Right renal pelvis (tissue), 4 donors: ENCODE data around the gene CACNA2D4. TPM values are rescaled to one million over a fixed set of nuclear protein-coding genes. Genes with fewer than 3 reads are reported as not detected.

Experiments
- DNase-seq, 4 donors: peaks; one replicate each; pipeline ENCODE4 v3.0.0-alpha.2; 2013; ENCODE audit warnings: low read depth in 4 of 4, low spot score in 3 of 4, missing footprints in 1 of 4
- polyA plus RNA-seq, 4 donors: library from polyadenylated mRNA; unstranded; fragments of 120-200 nt; gene quantifications; one replicate each; pipeline ENCODE4 v1.2.1, GENCODE V29; 2013; ENCODE audit not compliant: insufficient read length in 4 of 4

Gene CACNA2D4
- polyA plus RNA-seq, 4 donors, result 1.9 to 3.0 (median 2.3) TPM

DNA sequence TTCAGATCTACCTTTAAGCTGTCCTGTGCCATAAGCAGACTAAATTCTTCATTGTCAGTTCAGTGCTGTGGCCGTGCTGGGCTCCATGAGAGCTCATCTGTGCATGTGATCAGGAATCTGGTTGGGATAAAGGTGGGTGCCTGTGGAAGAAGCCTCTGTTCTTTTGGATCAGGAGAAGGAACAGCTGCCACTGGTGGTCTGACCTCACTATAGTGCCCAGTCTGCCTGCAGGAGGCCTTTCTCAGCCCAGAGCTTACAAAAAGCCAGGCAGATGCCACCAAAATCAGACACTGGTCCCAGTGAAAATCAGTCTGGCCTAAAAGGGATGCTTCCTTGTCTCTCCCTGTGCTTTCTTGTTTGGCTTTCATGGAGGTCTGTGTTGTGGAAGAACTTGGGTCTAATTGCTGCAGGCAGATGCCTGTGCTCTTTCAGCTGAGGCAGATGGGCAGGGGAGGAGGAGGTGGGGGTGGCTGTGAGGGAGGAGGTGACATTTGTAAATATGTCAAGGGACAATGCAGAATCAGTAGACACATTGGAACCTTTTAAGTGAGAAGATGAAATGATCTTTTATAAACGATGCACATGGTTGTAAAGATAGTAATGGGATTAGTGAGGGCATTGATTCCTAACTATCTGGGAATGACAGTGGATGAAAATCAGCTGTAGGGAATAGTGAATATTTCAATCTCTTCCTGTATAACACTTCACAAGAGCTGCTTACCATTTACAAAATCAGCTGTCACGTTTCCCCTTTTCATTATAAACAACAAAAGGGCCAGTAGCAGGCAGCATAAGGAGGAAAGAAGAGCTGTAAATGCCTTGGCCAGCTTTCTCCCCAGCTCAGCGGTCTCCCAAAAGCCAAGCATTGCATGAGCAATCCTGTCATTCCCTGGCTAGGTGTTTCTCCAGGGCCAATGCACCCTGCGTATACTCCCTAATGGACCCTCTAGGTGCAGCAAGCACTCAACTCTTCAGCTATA lies 44.6 kb downstream of the CACNA2D4 start:
- DNase-seq, result no peak

DNA sequence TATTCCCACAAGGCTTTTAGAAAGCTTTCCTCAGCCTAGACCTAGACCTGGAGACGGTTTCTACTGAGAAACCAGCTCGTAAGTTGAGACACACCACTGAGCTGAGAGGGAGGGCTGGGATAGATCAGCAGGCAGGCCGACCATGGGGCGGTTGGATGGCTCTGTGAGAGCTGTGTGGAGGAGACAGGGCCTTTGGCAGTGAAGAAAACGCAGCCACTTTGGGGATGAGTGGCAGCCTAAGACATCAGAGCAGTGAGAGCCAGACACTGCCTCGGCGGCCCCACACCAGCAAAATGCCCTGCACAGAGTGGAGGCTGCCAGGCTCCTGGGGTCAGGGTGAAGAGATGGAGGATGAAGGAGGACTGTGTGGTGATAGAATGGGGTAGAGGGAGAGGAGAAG lies 46.0 kb downstream of the CACNA2D4 start:
- no peak for DNase-seq

GRCh38 chr12:1872001-1872400 lies 46.5 kb downstream of the CACNA2D4 start:
- no peak for DNase-seq

DNA sequence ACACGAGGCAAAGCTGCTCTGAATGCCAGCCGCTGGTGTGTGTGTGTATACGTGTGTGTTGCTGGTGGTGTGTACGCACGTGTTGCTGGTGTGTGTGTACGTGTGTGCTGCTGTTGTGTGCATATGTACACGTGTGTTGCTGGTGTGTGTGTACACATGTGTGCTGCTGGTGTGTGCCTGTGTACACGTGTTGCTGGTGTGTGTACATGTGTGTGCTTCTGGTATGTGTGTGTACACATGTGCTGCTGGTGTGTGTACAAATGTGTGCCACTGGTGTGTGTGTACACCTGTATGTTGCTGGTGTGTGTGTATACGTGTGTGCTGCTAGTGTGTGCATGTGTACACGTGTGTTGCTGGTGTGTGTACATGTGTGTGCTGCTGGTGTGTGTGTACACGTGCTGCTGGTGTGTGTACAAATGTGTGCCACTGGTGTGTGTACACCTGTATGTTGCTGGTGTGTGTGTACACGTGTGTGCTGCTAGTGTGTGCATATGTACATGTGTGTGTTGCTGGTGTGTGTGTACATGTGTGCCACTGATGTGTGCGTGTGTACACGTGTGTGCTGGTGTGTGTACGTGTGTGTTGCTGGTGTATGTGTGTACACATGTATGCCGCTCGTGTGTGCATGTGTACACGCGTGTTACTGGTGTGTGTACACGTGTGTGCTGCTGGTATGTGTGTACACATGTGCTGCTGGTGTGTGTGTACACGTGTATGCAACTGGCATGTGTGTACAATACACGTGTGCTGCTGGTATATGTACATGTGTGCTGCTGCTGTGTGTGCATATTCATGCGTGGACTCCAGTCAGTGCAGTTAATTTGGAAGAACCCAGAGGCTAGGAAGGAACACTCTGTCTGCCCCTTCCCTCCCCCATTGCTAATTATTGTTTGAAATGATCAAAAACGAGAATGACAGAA lies 47.2 kb downstream of the CACNA2D4 start:
- no peak for DNase-seq

DNA sequence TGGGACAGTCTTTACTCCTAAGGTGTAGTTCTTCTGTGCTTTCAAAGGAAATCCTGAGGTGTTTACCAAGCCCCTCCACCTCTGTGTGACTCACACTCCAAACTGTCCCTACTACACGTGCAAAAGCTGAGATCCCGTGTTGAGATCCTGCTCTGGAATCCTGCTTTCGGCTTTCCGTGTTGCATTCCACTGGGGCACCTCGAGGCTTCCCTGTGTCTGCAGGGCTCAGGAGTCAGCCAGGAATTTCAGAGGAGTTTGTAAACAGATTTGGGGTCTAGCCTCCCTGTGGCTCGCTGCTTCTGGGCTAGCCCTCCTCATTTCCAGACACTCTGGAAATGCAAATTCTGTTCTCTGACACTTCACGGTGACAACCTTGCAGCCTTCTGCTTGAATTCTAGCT lies 48.4 kb downstream of the CACNA2D4 start:
- no peak for DNase-seq

DNA sequence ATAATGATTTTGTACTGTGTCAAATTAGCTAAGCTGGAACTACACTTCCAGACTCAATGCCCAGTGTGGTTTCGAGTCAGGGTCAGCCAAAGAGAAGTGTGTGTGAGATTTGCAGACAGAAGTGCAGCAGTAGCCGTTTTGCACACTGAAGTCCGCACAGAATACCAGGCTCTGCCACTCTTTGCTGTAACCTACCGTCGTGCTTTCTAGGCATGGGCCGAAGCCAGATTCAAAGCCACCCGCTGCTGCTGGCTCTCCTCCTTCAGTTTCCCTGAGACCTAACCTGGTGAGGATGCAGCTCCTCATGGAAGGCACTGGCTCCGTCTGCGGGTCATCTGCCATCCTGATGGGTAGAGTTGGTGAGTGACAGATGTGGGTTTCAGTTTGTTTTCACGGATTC lies 49.3 kb downstream of the CACNA2D4 start:
- DNase-seq, result no peak

- no peak for DNase-seq
Observed at GRCh38 chr12:1865284-1865866, 53.1 kb downstream of the CACNA2D4 start.

DNA sequence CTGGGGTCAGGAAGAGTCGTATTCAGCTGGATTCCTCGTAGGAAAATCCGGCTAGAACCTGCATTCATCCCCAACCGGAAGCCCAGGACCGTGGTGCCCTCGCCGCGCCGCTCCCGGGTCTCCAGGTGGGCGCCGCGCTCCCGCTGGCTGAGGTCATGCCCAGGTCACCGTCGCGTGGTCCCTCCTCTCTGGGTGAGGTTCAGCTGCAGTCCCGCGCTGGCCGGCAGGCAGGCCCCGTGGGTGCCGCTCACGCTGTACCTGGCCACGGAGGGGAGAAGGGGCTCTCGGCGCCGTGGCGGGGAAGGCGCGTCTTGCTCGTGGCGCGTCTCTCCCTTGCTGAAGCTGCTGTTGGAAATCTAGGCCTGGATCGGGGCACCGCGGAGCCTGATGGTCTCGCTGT lies 53.6 kb downstream of the CACNA2D4 start:
- DNase-seq, result no peak

GRCh38 chr12:1864456-1864855 lies 54.0 kb downstream of the CACNA2D4 start:
- no peak for DNase-seq

GRCh38 chr12:1863823-1864222 lies 54.6 kb downstream of the CACNA2D4 start:
- no peak for DNase-seq

- DNase-seq, result no peak
Observed at GRCh38 chr12:1862973-1863372, 55.5 kb downstream of the CACNA2D4 start.

GRCh38 chr12:1859643-1860042 lies 58.8 kb downstream of the CACNA2D4 start:
- no peak for DNase-seq

DNA sequence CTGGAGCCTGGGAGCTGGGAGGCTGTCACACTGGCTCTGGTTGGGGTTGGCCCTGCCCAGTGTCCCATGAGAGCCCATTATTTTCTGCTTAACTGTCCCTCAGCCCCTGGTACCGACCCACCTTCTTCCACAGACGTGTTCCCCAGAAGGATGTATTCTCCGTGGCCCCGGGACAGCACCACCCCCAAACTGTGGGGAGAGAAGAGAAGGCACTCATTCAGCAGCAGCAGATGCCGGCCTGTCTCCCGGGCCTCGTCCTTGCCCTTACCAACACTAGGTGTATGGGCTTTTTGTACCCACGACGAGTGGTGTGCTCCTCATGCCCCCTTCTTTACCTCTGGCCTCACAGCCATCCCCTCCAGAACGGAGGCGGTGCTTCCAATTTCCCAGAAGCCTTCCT lies 60.0 kb downstream of the CACNA2D4 start:
- DNase-seq, result no peak

DNA sequence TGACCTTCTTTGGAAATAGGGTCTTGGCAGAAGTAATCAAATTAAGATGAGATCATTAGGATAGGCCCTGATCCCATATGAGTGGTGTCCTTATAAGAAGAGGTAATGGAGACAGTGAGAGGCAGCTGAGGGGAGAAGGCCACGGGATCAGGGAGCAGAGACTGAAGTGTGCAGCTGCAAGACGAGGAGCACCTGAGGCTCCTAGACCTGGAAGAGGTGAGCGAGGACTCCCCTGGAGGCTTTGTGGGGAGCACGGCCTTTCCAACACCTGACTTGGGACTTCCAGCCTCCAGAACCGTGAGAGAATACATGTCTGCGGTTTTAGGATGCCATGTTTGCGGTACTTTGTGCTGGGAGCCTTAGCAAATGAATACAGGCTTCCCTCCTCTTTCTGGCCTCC lies 60.6 kb downstream of the CACNA2D4 start:
- DNase-seq, result no peak

DNA sequence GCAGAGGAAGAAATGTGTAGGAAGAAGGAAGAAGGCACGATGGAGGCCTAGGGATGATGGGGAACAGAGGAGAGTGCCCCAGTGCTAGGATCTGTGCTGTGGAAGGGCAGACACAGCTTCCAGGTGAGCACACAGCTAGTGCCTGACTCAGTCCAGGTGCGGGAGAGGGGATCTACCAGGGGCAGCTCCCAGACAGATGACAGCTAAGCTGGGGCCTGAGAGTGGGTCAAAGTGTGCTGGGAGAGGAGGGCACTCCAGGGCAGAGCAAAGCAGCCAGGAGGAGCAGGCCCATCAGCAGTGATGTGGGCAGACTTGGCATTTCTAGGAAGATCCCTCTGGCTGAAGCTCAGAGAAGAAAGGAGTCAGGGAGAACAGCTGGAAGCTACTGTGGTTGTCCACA lies 61.4 kb downstream of the CACNA2D4 start:
- no peak for DNase-seq

DNA sequence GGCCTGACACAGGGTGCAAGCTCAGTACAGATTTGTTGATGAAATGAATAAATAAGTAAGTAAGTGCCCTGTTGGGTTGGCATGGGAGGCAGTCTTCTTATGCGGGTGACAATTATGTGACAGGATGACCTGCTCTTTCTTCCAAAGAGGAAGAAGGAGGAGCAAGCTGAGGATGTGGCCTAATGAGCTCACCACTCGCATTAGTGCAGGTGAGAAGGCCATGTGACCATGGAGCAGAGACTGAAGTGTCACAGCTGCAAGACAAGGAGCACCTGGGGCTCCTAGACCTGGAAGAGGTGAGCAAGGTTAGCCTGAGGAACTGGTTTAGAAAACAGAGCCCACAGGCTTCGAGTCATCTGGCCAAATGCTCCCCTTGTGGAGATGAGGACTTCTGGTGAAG lies 63.2 kb downstream of the CACNA2D4 start:
- no peak for DNase-seq

- no peak for DNase-seq
Observed at GRCh38 chr12:1853716-1854115, 64.7 kb downstream of the CACNA2D4 start.

- no peak for DNase-seq
Observed at GRCh38 chr12:1852076-1852475, 66.4 kb downstream of the CACNA2D4 start.

DNA sequence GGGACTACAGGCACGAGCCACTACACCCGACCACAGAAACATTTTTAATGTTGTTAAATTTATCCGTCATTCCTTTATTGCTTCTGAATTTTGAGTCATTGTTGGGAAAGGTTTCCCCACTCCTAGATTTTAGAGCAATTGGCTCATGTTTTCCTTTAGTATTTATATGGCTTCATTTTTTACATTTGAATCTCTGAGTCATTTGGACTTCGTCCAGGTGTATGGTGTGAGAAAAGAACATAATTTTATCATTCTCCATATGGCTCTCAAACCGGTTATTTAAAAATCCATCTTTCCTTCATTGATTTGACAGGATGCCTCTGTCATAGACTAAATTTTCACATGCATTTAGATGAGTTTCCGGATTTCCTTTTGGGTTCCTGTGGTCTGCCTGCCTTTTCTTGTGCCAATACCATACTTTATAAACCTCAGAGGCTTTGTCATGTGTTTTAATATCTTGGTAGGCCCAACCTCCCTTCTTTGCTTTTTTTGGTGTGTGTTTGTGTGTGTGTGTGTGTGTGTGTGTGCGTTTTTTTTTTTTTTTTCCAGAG lies 67.2 kb downstream of the CACNA2D4 start:
- no peak for DNase-seq

DNA sequence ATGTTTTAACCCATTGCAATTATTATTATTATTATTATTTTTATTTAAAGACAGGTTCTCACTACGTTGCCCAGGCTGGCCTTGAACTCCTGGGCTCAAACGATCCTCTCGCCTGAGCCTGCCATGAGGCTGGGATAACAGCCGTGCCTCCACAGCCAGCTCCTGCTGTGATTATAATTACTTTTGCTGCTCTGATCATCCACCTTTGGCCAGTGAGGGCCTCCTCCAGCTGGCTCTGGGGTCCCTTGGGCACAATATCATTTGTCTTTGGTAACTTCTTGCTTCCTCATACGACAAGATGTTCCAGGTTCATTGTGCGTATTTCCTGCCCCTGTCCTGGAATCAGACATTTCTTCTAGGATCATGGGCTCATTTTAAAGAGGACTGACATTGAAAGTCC lies 69.7 kb downstream of the CACNA2D4 start:
- no peak for DNase-seq

- no peak for DNase-seq
Observed at GRCh38 chr12:1848146-1848545, 70.3 kb downstream of the CACNA2D4 start.
